OCI-LY7 (cell line): ENCODE measurements around the gene PTPRU. TPM values are rescaled to one million over a fixed set of nuclear protein-coding genes. Genes with fewer than 3 reads are reported as not detected.

Source experiments
- BruUV-seq: library from RNA; stranded (reverse); fragments of 400-500 nt; replicated peaks from 2 replicates; lab custom pipeline; 2021; lab: Mats Ljungman, UMichigan
- CTCF ChIA-PET: fragments of 300-600 bp; sonication (Branson Sonifier 250); formaldehyde crosslinking; loops from one replicate; lab custom pipeline; 2022; ENCODE audit warnings: antibody characterized with exemption; ENCODE audit not compliant: unreplicated experiment; lab: Charles Lee
- POLR2A ChIA-PET: fragments of 300-600 bp; sonication (Branson Sonifier 250); formaldehyde crosslinking; loops from one replicate; lab custom pipeline; 2022; ENCODE audit warnings: antibody characterized with exemption; lab: Charles Lee
- DNase-seq: peaks from one replicate; pipeline ENCODE4 v3.0.0-alpha.2; 2015; ENCODE audit warnings: low spot score
- H2AFZ ChIP-seq: fragments of 200-600 bp; sonication (generic), shearing (Covaris generic); 2 replicates; pipeline ENCODE4 v1.6.1; 2014; ENCODE audit warnings: mild to moderate bottlenecking, antibody characterized with exemption, low read length, moderate library complexity
- H3K27ac ChIP-seq: fragments of 200-600 bp; sonication (generic); 2 replicates; pipeline ENCODE4 v1.5.1; 2014; ENCODE audit warnings: mixed run types, low read depth, mild to moderate bottlenecking, moderate library complexity, low read length, inconsistent platforms; ENCODE audit not compliant: poor library complexity, severe bottlenecking
- H3K36me3 ChIP-seq: fragments of 200-600 bp; sonication (generic); 2 replicates; pipeline ENCODE4 v1.6.1; 2014; ENCODE audit warnings: mild to moderate bottlenecking, antibody characterized with exemption, low read length, moderate library complexity, mixed read lengths; ENCODE audit not compliant: insufficient read depth
- H3K4me1 ChIP-seq: fragments of 200-600 bp; sonication (generic); 2 replicates; pipeline ENCODE4 v1.5.1; 2014; ENCODE audit warnings: mild to moderate bottlenecking, low read length; ENCODE audit not compliant: insufficient read depth, poor library complexity, severe bottlenecking
- H3K4me2 ChIP-seq: fragments of 200-600 bp; sonication (generic); 2 replicates; pipeline ENCODE4 v1.6.1; 2014; ENCODE audit warnings: mild to moderate bottlenecking, low read length
- H3K4me3 ChIP-seq: fragments of 200-600 bp; sonication (generic); 2 replicates; pipeline ENCODE4 v1.5.1; 2014; ENCODE audit warnings: mild to moderate bottlenecking, low read depth, low read length; ENCODE audit not compliant: poor library complexity, severe bottlenecking
- H3K79me2 ChIP-seq: fragments of 200-600 bp; sonication (generic); 2 replicates; pipeline ENCODE4 v1.6.1; 2016; ENCODE audit warnings: low read depth, mild to moderate bottlenecking, low read length, moderate library complexity, mixed read lengths; ENCODE audit not compliant: insufficient read depth
- H3K9me2 ChIP-seq: fragments of 200-600 bp; sonication (generic); 2 replicates; pipeline ENCODE4 v1.6.1; 2016; ENCODE audit warnings: mild to moderate bottlenecking, low read length, mixed read lengths; ENCODE audit not compliant: insufficient read depth
- H3K9me3 ChIP-seq: fragments of 200-600 bp; sonication (generic); 2 replicates; pipeline ENCODE4 v1.6.1; 2014; ENCODE audit warnings: mild to moderate bottlenecking, mixed run types, low read length, mixed read lengths
- H4K20me1 ChIP-seq: fragments of 200-600 bp; sonication (generic); 2 replicates; pipeline ENCODE4 v1.6.1; 2014; ENCODE audit warnings: mild to moderate bottlenecking, antibody characterized with exemption, low read length, moderate library complexity, mixed read lengths; ENCODE audit not compliant: insufficient read depth
- EZH2phosphoT487 ChIP-seq: fragments of 200-600 bp; sonication (generic); IDR thresholded peaks from 2 replicates; pipeline ENCODE4 v1.6.1; 2018; ENCODE audit warnings: low read depth, borderline replicate concordance, mild to moderate bottlenecking, mixed run types, antibody characterized with exemption, low read length, moderate library complexity, mixed read lengths
- intact Hi-C: fragments of 100-400 bp; cut with micrococcal nuclease; formaldehyde crosslinking; loops from one replicate; pipeline ENCODE4 v1.10.0; 2022; ENCODE audit not compliant: unreplicated experiment
- total RNA-seq, 2 experiments: library from RNA; depleted of rRNA in 1 of 2; stranded (reverse); fragments of >200 nt in 1 of 2; shearing (Covaris generic) in 1 of 2; gene quantifications; 2 replicates each; pipeline ENCODE4 v1.2.3, GENCODE V29; 2014 to 2022
- TF ChIP-seq, protein P1 (sequence below): fragments of 200-600 bp; sonication (generic); conservative IDR thresholded peaks from 2 replicates; pipeline ENCODE4 v1.5.1; 2014; ENCODE audit warnings: mild to moderate bottlenecking, antibody characterized with exemption, low read length, moderate library complexity, mixed read lengths

PTPRU gene
- total RNA-seq, 2 experiments from 2014 or later = 2.5 to 4.6 TPM

DNA sequence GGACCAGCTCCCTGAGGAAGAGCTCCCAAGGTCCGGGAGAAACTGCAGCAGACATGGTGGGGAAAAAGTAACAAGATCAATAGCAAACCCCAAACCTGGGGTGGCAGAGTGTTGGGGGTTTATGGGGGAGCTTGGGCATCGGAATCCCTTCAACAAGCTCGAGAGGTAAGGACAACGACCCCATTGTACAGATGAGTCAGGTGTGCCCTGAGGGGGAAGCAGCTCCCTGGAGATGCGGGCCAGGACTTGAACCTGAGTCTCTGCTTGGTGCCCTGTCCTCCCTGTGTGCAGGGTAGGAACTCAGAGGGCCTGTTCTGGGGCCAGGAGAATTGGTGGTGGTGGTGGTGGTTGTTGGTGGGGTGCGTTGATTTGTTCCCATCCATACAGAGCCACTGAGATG is 125.4 kb downstream of the PTPRU start:
- H3K4me3 ChIP-seq = no peak overlapping the region
- no peak overlapping the region for H3K4me2 ChIP-seq
- H3K9me3 ChIP-seq = no peaks in the 10 kb centered on the region
- no peaks in the 10 kb centered on the region for H4K20me1 ChIP-seq
- H2AFZ ChIP-seq = no peak overlapping the region
- H3K27ac ChIP-seq = no peak overlapping the region
- no peaks in the 10 kb centered on the region for H3K79me2 ChIP-seq
- no TSS peak for BruUV-seq
- ChIA-PET POLR2A (no interaction called here), CTCF (no interaction called here)
- no peaks in the 10 kb centered on the region for H3K4me1 ChIP-seq
- no peak for DNase-seq
- H3K9me2 ChIP-seq = no peaks in the 10 kb centered on the region
- TF ChIP-seq EZH2phosphoT487 = no peak
- TF ChIP-seq, protein P1, sequence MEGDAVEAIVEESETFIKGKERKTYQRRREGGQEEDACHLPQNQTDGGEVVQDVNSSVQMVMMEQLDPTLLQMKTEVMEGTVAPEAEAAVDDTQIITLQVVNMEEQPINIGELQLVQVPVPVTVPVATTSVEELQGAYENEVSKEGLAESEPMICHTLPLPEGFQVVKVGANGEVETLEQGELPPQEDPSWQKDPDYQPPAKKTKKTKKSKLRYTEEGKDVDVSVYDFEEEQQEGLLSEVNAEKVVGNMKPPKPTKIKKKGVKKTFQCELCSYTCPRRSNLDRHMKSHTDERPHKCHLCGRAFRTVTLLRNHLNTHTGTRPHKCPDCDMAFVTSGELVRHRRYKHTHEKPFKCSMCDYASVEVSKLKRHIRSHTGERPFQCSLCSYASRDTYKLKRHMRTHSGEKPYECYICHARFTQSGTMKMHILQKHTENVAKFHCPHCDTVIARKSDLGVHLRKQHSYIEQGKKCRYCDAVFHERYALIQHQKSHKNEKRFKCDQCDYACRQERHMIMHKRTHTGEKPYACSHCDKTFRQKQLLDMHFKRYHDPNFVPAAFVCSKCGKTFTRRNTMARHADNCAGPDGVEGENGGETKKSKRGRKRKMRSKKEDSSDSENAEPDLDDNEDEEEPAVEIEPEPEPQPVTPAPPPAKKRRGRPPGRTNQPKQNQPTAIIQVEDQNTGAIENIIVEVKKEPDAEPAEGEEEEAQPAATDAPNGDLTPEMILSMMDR = no peak
- intact Hi-C loops = no loop called here
- H3K36me3 ChIP-seq = no peaks in the 10 kb centered on the region

DNA sequence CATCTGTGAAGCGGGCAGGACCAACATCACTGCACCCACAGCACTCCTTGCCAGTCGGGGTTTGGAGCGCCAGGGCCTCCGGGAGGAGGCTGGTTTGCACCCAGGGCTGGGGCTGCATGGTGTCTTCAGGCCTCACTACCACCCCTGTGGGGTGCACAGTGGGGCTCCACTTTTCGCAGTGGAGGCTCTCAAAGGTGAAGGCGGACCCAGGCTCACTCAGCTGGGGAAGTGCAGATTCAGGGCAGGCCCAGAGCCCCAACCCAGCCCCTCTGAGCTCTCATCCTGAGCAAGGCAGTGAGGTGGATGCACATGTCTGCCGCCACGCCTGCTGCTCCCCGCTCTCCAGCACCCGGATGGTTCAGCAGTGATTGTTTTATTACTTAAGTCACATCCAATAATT is 125.8 kb downstream of the PTPRU start:
- ChIA-PET CTCF (no interaction called here), POLR2A (no interaction called here)

DNA sequence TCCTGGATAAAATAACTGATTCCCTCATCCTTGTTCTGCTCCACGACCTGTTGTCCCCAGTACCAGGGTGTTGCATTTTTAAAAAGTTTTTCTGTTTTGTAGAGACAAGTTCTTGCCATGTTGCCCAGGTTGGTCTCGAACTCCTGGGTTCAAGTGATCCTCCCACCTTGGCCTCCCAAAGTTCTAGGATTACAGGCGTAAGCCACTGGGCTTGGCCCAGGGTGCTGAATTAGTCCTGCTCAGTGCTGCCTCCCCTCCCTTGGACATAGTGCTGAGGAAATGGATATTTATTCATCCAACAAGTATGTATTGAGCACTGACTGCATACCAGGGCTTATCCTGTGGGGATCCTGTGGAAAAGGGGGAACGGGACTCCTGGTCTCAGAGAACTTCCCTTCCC is 126.4 kb downstream of the PTPRU start:
- Histone ChIP-seq H3K9me2 (no peaks in the 10 kb centered on the region), H3K9me3 (no peaks in the 10 kb centered on the region), H3K4me1 (no peaks in the 10 kb centered on the region), H3K4me2 (no peak overlapping the region), H3K4me3 (no peak overlapping the region), H2AFZ (no peak overlapping the region), H3K36me3 (no peaks in the 10 kb centered on the region), H3K27ac (no peak overlapping the region), H4K20me1 (no peaks in the 10 kb centered on the region), H3K79me2 (no peaks in the 10 kb centered on the region)
- ChIA-PET CTCF (no interaction called here), POLR2A (no interaction called here)
- TF ChIP-seq, protein P1 = no peak
- TF ChIP-seq EZH2phosphoT487 = no peak
- no peak for DNase-seq
- intact Hi-C loops = no loop called here
- no TSS peak for BruUV-seq

More for the DNA sequence above, 125.8 kb downstream of the PTPRU start:
- no peak overlapping the region for H3K4me3 ChIP-seq
- DNase-seq = no peak
- no peaks in the 10 kb centered on the region for H3K9me3 ChIP-seq
- H3K36me3 ChIP-seq = no peaks in the 10 kb centered on the region
- H4K20me1 ChIP-seq = no peaks in the 10 kb centered on the region
- no peak overlapping the region for H3K27ac ChIP-seq
- no peak overlapping the region for H2AFZ ChIP-seq
- intact Hi-C loops = no loop called here
- H3K79me2 ChIP-seq = no peaks in the 10 kb centered on the region
- H3K9me2 ChIP-seq = no peaks in the 10 kb centered on the region
- TF ChIP-seq, protein P1 = no peak
- TF ChIP-seq EZH2phosphoT487 = no peak
- BruUV-seq = no TSS peak
- no peaks in the 10 kb centered on the region for H3K4me1 ChIP-seq
- H3K4me2 ChIP-seq = no peak overlapping the region
